OCI-LY7 (cell line): Measurements from ENCODE around the gene DOCK4. TPM values are rescaled to one million over a fixed set of nuclear protein-coding genes. Genes with fewer than 3 reads are reported as not detected.

Source experiments
- BruUV-seq: library from RNA; stranded (reverse); fragments of 400-500 nt; replicated peaks from 2 replicates; lab custom pipeline; 2021; lab: Mats Ljungman, UMichigan
- CTCF ChIA-PET: fragments of 300-600 bp; sonication (Branson Sonifier 250); formaldehyde crosslinking; loops from one replicate; lab custom pipeline; 2022; ENCODE audit warnings: antibody characterized with exemption; ENCODE audit not compliant: unreplicated experiment; lab: Charles Lee
- POLR2A ChIA-PET: fragments of 300-600 bp; sonication (Branson Sonifier 250); formaldehyde crosslinking; loops from one replicate; lab custom pipeline; 2022; ENCODE audit warnings: antibody characterized with exemption; lab: Charles Lee
- DNase-seq: peaks from one replicate; pipeline ENCODE4 v3.0.0-alpha.2; 2015; ENCODE audit warnings: low spot score
- H2AFZ ChIP-seq: fragments of 200-600 bp; sonication (generic), shearing (Covaris generic); 2 replicates; pipeline ENCODE4 v1.6.1; 2014; ENCODE audit warnings: mild to moderate bottlenecking, antibody characterized with exemption, low read length, moderate library complexity
- H3K27ac ChIP-seq: fragments of 200-600 bp; sonication (generic); 2 replicates; pipeline ENCODE4 v1.5.1; 2014; ENCODE audit warnings: mixed run types, low read depth, mild to moderate bottlenecking, moderate library complexity, low read length, inconsistent platforms; ENCODE audit not compliant: poor library complexity, severe bottlenecking
- H3K36me3 ChIP-seq: fragments of 200-600 bp; sonication (generic); 2 replicates; pipeline ENCODE4 v1.6.1; 2014; ENCODE audit warnings: mild to moderate bottlenecking, antibody characterized with exemption, low read length, moderate library complexity, mixed read lengths; ENCODE audit not compliant: insufficient read depth
- H3K4me1 ChIP-seq: fragments of 200-600 bp; sonication (generic); 2 replicates; pipeline ENCODE4 v1.5.1; 2014; ENCODE audit warnings: mild to moderate bottlenecking, low read length; ENCODE audit not compliant: insufficient read depth, poor library complexity, severe bottlenecking
- H3K4me2 ChIP-seq: fragments of 200-600 bp; sonication (generic); 2 replicates; pipeline ENCODE4 v1.6.1; 2014; ENCODE audit warnings: mild to moderate bottlenecking, low read length
- H3K4me3 ChIP-seq: fragments of 200-600 bp; sonication (generic); 2 replicates; pipeline ENCODE4 v1.5.1; 2014; ENCODE audit warnings: mild to moderate bottlenecking, low read depth, low read length; ENCODE audit not compliant: poor library complexity, severe bottlenecking
- H3K79me2 ChIP-seq: fragments of 200-600 bp; sonication (generic); 2 replicates; pipeline ENCODE4 v1.6.1; 2016; ENCODE audit warnings: low read depth, mild to moderate bottlenecking, low read length, moderate library complexity, mixed read lengths; ENCODE audit not compliant: insufficient read depth
- H3K9me2 ChIP-seq: fragments of 200-600 bp; sonication (generic); 2 replicates; pipeline ENCODE4 v1.6.1; 2016; ENCODE audit warnings: mild to moderate bottlenecking, low read length, mixed read lengths; ENCODE audit not compliant: insufficient read depth
- H3K9me3 ChIP-seq: fragments of 200-600 bp; sonication (generic); 2 replicates; pipeline ENCODE4 v1.6.1; 2014; ENCODE audit warnings: mild to moderate bottlenecking, mixed run types, low read length, mixed read lengths
- H4K20me1 ChIP-seq: fragments of 200-600 bp; sonication (generic); 2 replicates; pipeline ENCODE4 v1.6.1; 2014; ENCODE audit warnings: mild to moderate bottlenecking, antibody characterized with exemption, low read length, moderate library complexity, mixed read lengths; ENCODE audit not compliant: insufficient read depth
- EZH2phosphoT487 ChIP-seq: fragments of 200-600 bp; sonication (generic); IDR thresholded peaks from 2 replicates; pipeline ENCODE4 v1.6.1; 2018; ENCODE audit warnings: low read depth, borderline replicate concordance, mild to moderate bottlenecking, mixed run types, antibody characterized with exemption, low read length, moderate library complexity, mixed read lengths
- intact Hi-C: fragments of 100-400 bp; cut with micrococcal nuclease; formaldehyde crosslinking; loops from one replicate; pipeline ENCODE4 v1.10.0; 2022; ENCODE audit not compliant: unreplicated experiment
- total RNA-seq, 2 experiments: library from RNA; depleted of rRNA in 1 of 2; stranded (reverse); fragments of >200 nt in 1 of 2; shearing (Covaris generic) in 1 of 2; gene quantifications; 2 replicates each; pipeline ENCODE4 v1.2.3, GENCODE V29; 2014 to 2022
- TF ChIP-seq, protein P1 (sequence below): fragments of 200-600 bp; sonication (generic); conservative IDR thresholded peaks from 2 replicates; pipeline ENCODE4 v1.5.1; 2014; ENCODE audit warnings: mild to moderate bottlenecking, antibody characterized with exemption, low read length, moderate library complexity, mixed read lengths

The DOCK4 gene
- total RNA-seq, 2 experiments from 2014 or later, result 0.91 to 4.9 TPM

GRCh38 chr7:112238852-112239610 is 32.8 kb upstream of the DOCK4 start:
- Histone ChIP-seq H3K9me2 (no peaks in the 10 kb centered on the region), H2AFZ (no peak overlapping the region), H3K4me3 (no peak overlapping the region), H3K4me2 (no peak overlapping the region), H3K79me2 (no peaks in the 10 kb centered on the region), H3K4me1 (no peaks in the 10 kb centered on the region), H4K20me1 (no peaks in the 10 kb centered on the region), H3K36me3 (no peaks in the 10 kb centered on the region), H3K9me3 (no peaks in the 10 kb centered on the region), H3K27ac (no peak overlapping the region)
- no TSS peak for BruUV-seq
- intact Hi-C loops, result no loop called here
- ChIA-PET CTCF (no interaction called here), POLR2A (interaction anchor here (0.6 kb wide), 1 partner anchor 89 kb away, joined by 3 read pairs; no protein-coding TSS in a partner anchor)
- DNase-seq, result no peak
- TF ChIP-seq, protein P1, sequence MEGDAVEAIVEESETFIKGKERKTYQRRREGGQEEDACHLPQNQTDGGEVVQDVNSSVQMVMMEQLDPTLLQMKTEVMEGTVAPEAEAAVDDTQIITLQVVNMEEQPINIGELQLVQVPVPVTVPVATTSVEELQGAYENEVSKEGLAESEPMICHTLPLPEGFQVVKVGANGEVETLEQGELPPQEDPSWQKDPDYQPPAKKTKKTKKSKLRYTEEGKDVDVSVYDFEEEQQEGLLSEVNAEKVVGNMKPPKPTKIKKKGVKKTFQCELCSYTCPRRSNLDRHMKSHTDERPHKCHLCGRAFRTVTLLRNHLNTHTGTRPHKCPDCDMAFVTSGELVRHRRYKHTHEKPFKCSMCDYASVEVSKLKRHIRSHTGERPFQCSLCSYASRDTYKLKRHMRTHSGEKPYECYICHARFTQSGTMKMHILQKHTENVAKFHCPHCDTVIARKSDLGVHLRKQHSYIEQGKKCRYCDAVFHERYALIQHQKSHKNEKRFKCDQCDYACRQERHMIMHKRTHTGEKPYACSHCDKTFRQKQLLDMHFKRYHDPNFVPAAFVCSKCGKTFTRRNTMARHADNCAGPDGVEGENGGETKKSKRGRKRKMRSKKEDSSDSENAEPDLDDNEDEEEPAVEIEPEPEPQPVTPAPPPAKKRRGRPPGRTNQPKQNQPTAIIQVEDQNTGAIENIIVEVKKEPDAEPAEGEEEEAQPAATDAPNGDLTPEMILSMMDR, result no peak
- TF ChIP-seq EZH2phosphoT487, result no peak

GRCh38 chr7:112238330-112238729 is 32.1 kb upstream of the DOCK4 start:
- no peaks in the 10 kb centered on the region for H3K9me2 ChIP-seq
- H4K20me1 ChIP-seq, result no peaks in the 10 kb centered on the region
- BruUV-seq, result no TSS peak
- no peaks in the 10 kb centered on the region for H3K4me1 ChIP-seq
- TF ChIP-seq, protein P1, result no peak
- H3K36me3 ChIP-seq, result no peaks in the 10 kb centered on the region
- intact Hi-C loops, result no loop called here
- H3K27ac ChIP-seq, result no peak overlapping the region
- no peaks in the 10 kb centered on the region for H3K79me2 ChIP-seq
- no peak for DNase-seq
- ChIA-PET CTCF (interaction anchor here (0.7 kb wide), 1 partner anchor 108 kb away, joined by 3 read pairs; no protein-coding TSS in a partner anchor), POLR2A (no interaction called here)
- H3K9me3 ChIP-seq, result no peaks in the 10 kb centered on the region
- H3K4me3 ChIP-seq, result no peak overlapping the region
- no peak overlapping the region for H3K4me2 ChIP-seq
- H2AFZ ChIP-seq, result no peak overlapping the region

- Histone ChIP-seq H2AFZ (no peak overlapping the region), H3K9me3 (no peaks in the 10 kb centered on the region), H3K9me2 (no peaks in the 10 kb centered on the region), H3K4me1 (no peaks in the 10 kb centered on the region), H3K27ac (no peak overlapping the region), H3K4me3 (no peak overlapping the region), H3K79me2 (no peaks in the 10 kb centered on the region), H4K20me1 (no peaks in the 10 kb centered on the region), H3K4me2 (no peak overlapping the region), H3K36me3 (no peaks in the 10 kb centered on the region)
- CTCF ChIA-PET, result no interaction called here
- BruUV-seq, result no TSS peak
- POLR2A ChIA-PET, result interaction anchor here (0.6 kb wide), 1 partner anchor 710 kb away, joined by 4 read pairs; no protein-coding TSS in a partner anchor
- intact Hi-C loops, result no loop called here
- TF ChIP-seq EZH2phosphoT487, result no peak
- TF ChIP-seq, protein P1, result no peak
- no peak for DNase-seq
Measured at GRCh38 chr7:112236597-112236996, 30.4 kb upstream of the DOCK4 start.
